ENCODE results near the gene CFAP157. TPM values are rescaled to one million over a fixed set of nuclear protein-coding genes. Genes with fewer than 3 reads are reported as not detected.
A peak's percentile ranks its signal among the peaks of the same experiment; 100 is the strongest.

CFAP157 gene
- total and polyA plus RNA-seq, 2 of the 13 experiments (the other 11 are each of a cell fraction or from before 2014, with no cell fraction given): 0.07 TPM; not detected in 1

- TF ChIP-seq RXRA (CRISPR knock-in tag; IDR thresholded peaks at IDR 0.05): no peak; the same call in 1 of the 2 replicates
- TF ChIP-seq ZNF326 (CRISPR knock-in tag; IDR thresholded peaks at IDR 0.05; ENCODE audit: borderline replicate concordance): no peak
- no peak for TF ChIP-seq HNRNPK (IDR thresholded peaks at IDR 0.05; ENCODE audit: low read depth, low read length, poor library complexity, severe bottlenecking)
- no peak for TF ChIP-seq ZNF282 (IDR thresholded peaks at IDR 0.05; ENCODE audit: partially characterized antibody)
- no peak for TF ChIP-seq NCOR1 (IDR thresholded peaks at IDR 0.05; ENCODE audit: borderline replicate concordance, low read length)
- no peak for TF ChIP-seq ZNF460 (CRISPR knock-in tag; IDR thresholded peaks at IDR 0.05; ENCODE audit: borderline replicate concordance)
- TF ChIP-seq MAZ (IDR thresholded peaks at IDR 0.05; ENCODE audit: borderline replicate concordance, low read depth, low read length): no peak
- peak; percentile 69; the same call in 1 of the 2 replicates for TF ChIP-seq MAZ (CRISPR knock-in tag; IDR thresholded peaks at IDR 0.05; ENCODE audit: low read depth)
- no peak; the same call in 1 of the 2 replicates for TF ChIP-seq ZNF580 (CRISPR knock-in tag; IDR thresholded peaks at IDR 0.05; ENCODE audit: borderline replicate concordance, low read depth)
- no peak for TF ChIP-seq AKNA (CRISPR knock-in tag; IDR thresholded peaks at IDR 0.05; ENCODE audit: borderline replicate concordance)
- TF ChIP-seq BRF2 (CRISPR knock-in tag; IDR thresholded peaks at IDR 0.05): no peak
- no peak for TF ChIP-seq ZBTB34 (CRISPR knock-in tag; IDR thresholded peaks at IDR 0.05)
- no peak; the same call in 1 of the 2 replicates for TF ChIP-seq STAG1 (CRISPR knock-in tag; IDR thresholded peaks at IDR 0.05)
- TF ChIP-seq IRF1 (CRISPR knock-in tag; IDR thresholded peaks at IDR 0.05; ENCODE audit: low read depth): no peak
- no peak for TF ChIP-seq ZNF292 (CRISPR knock-in tag; IDR thresholded peaks at IDR 0.05; ENCODE audit: borderline replicate concordance, low read depth)
- TF ChIP-seq ZNF839 (CRISPR knock-in tag; IDR thresholded peaks at IDR 0.05; ENCODE audit: borderline replicate concordance): no peak
- no peak for TF ChIP-seq ZNF83 (CRISPR knock-in tag; IDR thresholded peaks at IDR 0.05; ENCODE audit: borderline replicate concordance)
- 0 out of 2 replicates have a peak, but pooled peaks have one; percentile 67 for TF ChIP-seq HOXD1 (CRISPR knock-in tag; IDR thresholded peaks at IDR 0.05)
Observed at GRCh38 chr9:127715470-127716337, 8.9 kb downstream of the CFAP157 start, which contains the start of the genes PTRH1 and TTC16 (continued).
